Common myeloid progenitor, CD34-positive (primary cell): Measurements from ENCODE around the gene CGN.

Source experiments
- CTCF ChIA-PET: fragments of 350-600 bp; sonication (Branson Sonifier 250); formaldehyde crosslinking; loops from one replicate; lab custom pipeline; 2021; ENCODE audit warnings: antibody characterized with exemption; lab: Charles Lee
- POLR2A ChIA-PET: fragments of 350-600 bp; sonication (Branson Sonifier 250); formaldehyde crosslinking; loops from one replicate; lab custom pipeline; 2021; ENCODE audit warnings: antibody characterized with exemption; lab: Charles Lee
- DNase-seq, 3 donors: peaks; one replicate each; pipeline versions ENCODE4 v3.0.0 to v3.0.0-alpha.2; 2013
- H3K27ac ChIP-seq, 2 experiments: 1 replicate in 1 of 2; 2 replicates in 1 of 2; pipeline ENCODE4 v1.7.0; 2013; ENCODE audit warnings: inconsistent platforms in 2 of 2, low read length in 2 of 2, mild to moderate bottlenecking in 2 of 2, low read depth in 1 of 2, moderate library complexity in 1 of 2; ENCODE audit not compliant: severe bottlenecking in 2 of 2, insufficient read depth in 1 of 2, poor library complexity in 1 of 2
- H3K27me3 ChIP-seq, 5 experiments: replicated peaks in 2 of 5; 1 replicate in 3 of 5; 2 replicates in 2 of 5; pipeline versions ENCODE4 v1.6.1 to v1.7.0; 2013; ENCODE audit warnings: low read length in 4 of 5, mild to moderate bottlenecking in 2 of 5, moderate library complexity in 2 of 5, inconsistent platforms in 1 of 5; ENCODE audit not compliant: insufficient read depth in 5 of 5, control insufficient read depth in 4 of 5
- H3K36me3 ChIP-seq, 4 experiments: 1 replicate in 2 of 4; 2 replicates in 2 of 4; pipeline versions ENCODE4 v1.6.1 to v1.7.0; 2013; ENCODE audit warnings: low read length in 3 of 4, control low read depth in 1 of 4, mild to moderate bottlenecking in 1 of 4; ENCODE audit not compliant: control insufficient read depth in 4 of 4, insufficient read depth in 4 of 4
- H3K4me1 ChIP-seq, 4 experiments: 1 replicate in 3 of 4; 2 replicates in 1 of 4; pipeline versions ENCODE4 v1.6.1 to v1.7.1; 2013; ENCODE audit warnings: low read length in 3 of 4, mild to moderate bottlenecking in 3 of 4, control low read depth in 1 of 4, inconsistent platforms in 1 of 4, moderate library complexity in 1 of 4; ENCODE audit not compliant: control insufficient read depth in 4 of 4, insufficient read depth in 4 of 4; ENCODE audit errors: control extremely low read depth in 1 of 4
- H3K4me3 ChIP-seq, 7 experiments: 1 replicate in 4 of 7; 2 replicates in 3 of 7; pipeline versions ENCODE4 v1.5.1 to v1.7.0; 2013; ENCODE audit warnings: mild to moderate bottlenecking in 7 of 7, low read length in 6 of 7, moderate library complexity in 6 of 7, inconsistent platforms in 2 of 7, low read depth in 2 of 7, control low read depth in 1 of 7; ENCODE audit not compliant: insufficient read depth in 4 of 7, control insufficient read depth in 1 of 7; ENCODE audit errors: extremely low read depth in 1 of 7
- H3K9me3 ChIP-seq, 5 experiments: 1 replicate in 4 of 5; 2 replicates in 1 of 5; pipeline versions ENCODE4 v1.6.1 to v1.7.1; 2013; ENCODE audit warnings: low read length in 4 of 5, mild to moderate bottlenecking in 2 of 5, inconsistent platforms in 1 of 5, low read depth in 1 of 5, moderate library complexity in 1 of 5; ENCODE audit not compliant: control insufficient read depth in 4 of 5, insufficient read depth in 2 of 5; ENCODE audit errors: control extremely low read depth in 1 of 5
- WGBS: methylation state at CpG from one replicate; pipeline ENCODE4 v1.1.5; 2013; ENCODE audit not compliant: insufficient coverage; 5-methylcytosine and 5-hydroxymethylcytosine counted together

Gene CGN

GRCh38 chr1:151570819-151571218 lies 59.6 kb downstream of the CGN start:
- CTCF ChIA-PET: interaction anchor here (0.9 kb wide), 1 partner anchor 47 kb away, joined by 3 read pairs; no protein-coding TSS in a partner anchor
- POLR2A ChIA-PET: no interaction called here
- Histone ChIP-seq H3K27me3 (no peaks in the 10 kb centered on the region), H3K27ac (no peak overlapping the region), H3K4me3 (no peak overlapping the region), H3K4me1 (no peaks in the 10 kb centered on the region), H3K36me3 (peaks cover 0 to 1% (median 0%) of the 10 kb centered on the region in 4 experiments), H3K9me3 (no peaks in the 10 kb centered on the region)
- no peak for DNase-seq
- 100% methylated on average over 1 of the region's 1 CpG for WGBS

- Histone ChIP-seq H3K27ac (no peak overlapping the region), H3K36me3 (no peaks in the 10 kb centered on the region), H3K9me3 (no peaks in the 10 kb centered on the region), H3K4me3 (no peak overlapping the region), H3K4me1 (no peaks in the 10 kb centered on the region), H3K27me3 (no peaks in the 10 kb centered on the region)
- ChIA-PET CTCF (interaction anchor here (0.8 to 1.2 kb wide), 2 partner anchors 15 to 18 kb away, joined by 3 read pairs; no protein-coding TSS in a partner anchor), POLR2A (no interaction called here)
- 97% methylated on average over 12 of the region's 12 CpGs for WGBS
- DNase-seq: peak in 1 of 3 donors; percentile 8
These were observed 63.7 kb downstream of the CGN start for GRCh38 chr1:151574575-151575529.

GRCh38 chr1:151577173-151577572 lies 66.0 kb downstream of the CGN start:
- no peak overlapping the region for H3K4me3 ChIP-seq
- H3K4me1 ChIP-seq: no peaks in the 10 kb centered on the region
- H3K27me3 ChIP-seq: no peaks in the 10 kb centered on the region
- no peak for DNase-seq
- no peaks in the 10 kb centered on the region for H3K9me3 ChIP-seq
- CTCF ChIA-PET: interaction anchor here (1.3 kb wide), 1 partner anchor 17 kb away, joined by 5 read pairs; no protein-coding TSS in a partner anchor
- no peak overlapping the region for H3K27ac ChIP-seq
- POLR2A ChIA-PET: no interaction called here
- WGBS: no CpG with 5 or more reads among the region's 2 CpGs
- no peaks in the 10 kb centered on the region for H3K36me3 ChIP-seq

GRCh38 chr1:151578941-151579340 lies 67.8 kb downstream of the CGN start:
- Histone ChIP-seq H3K9me3 (no peaks in the 10 kb centered on the region), H3K36me3 (no peaks in the 10 kb centered on the region), H3K4me3 (no peak overlapping the region), H3K27ac (no peak overlapping the region), H3K27me3 (no peaks in the 10 kb centered on the region), H3K4me1 (no peaks in the 10 kb centered on the region)
- ChIA-PET CTCF (interaction anchor here (1.1 to 1.4 kb wide), 3 partner anchors 9 to 15 kb away, joined by 3 to 5 read pairs (median 4); no protein-coding TSS in a partner anchor), POLR2A (no interaction called here)
- WGBS: no CpG with 5 or more reads among the region's 1 CpG
- DNase-seq: no peak

DNA sequence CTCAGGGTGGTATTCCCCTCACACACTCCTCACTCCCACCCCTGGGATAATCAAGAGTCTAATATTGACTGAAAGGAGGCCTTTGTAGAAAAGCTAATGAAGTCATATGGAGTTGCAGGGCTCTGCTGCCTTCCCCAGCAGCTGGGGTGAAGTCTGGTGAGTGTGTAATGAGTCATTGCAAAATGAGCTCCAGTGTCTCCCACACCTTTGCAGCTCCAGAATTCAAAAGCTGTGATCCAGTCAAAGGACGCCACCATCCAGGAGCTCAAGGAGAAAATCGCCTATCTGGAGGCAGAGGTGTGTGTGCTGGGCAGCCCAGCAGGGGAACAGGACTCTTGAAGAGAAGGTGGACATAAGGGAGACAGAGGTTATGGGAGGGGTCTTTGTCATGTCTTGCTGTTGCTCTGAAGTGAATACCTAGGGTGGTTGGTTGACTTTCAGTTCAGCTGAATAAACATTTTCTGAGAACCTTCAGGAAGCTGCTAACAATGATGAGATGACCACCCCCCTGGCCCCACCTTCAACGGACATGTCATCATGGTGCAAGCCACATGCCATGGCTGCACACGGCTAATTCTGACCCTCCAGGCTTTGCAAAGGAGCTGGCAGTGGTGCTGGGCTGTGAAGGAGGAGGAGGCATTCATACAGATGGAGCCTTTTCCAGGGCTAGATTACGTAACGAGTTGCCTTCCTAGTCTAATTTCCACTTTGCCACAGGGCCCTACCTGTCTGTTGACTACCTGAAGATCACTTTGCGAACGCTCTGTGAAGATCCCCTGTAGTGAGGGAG lies 68.4 kb downstream of the CGN start:
- H3K36me3 ChIP-seq: no peaks in the 10 kb centered on the region
- H3K27ac ChIP-seq: no peak overlapping the region
- no peaks in the 10 kb centered on the region for H3K4me1 ChIP-seq
- DNase-seq: no peak
- no peak overlapping the region for H3K4me3 ChIP-seq
- no peaks in the 10 kb centered on the region for H3K9me3 ChIP-seq
- WGBS: 92% methylated on average over 6 of the region's 8 CpGs
- ChIA-PET POLR2A (no interaction called here), CTCF (interaction anchor here (1.1 to 1.4 kb wide), 2 partner anchors 8 to 10 kb away, joined by 3 to 4 read pairs; no protein-coding TSS in a partner anchor)
- H3K27me3 ChIP-seq: no peaks in the 10 kb centered on the region

- WGBS: 100% methylated on average over 5 of the region's 5 CpGs
- CTCF ChIA-PET: no interaction called here
These were observed 70.3 kb downstream of the CGN start for GRCh38 chr1:151581451-151581850.

More at GRCh38 chr1:151581451-151581850, 70.3 kb downstream of the CGN start:
- no peak for DNase-seq
- Histone ChIP-seq H3K4me1 (peaks cover 0 to 11% (median 6%) of the 10 kb centered on the region in 4 experiments), H3K27me3 (no peaks in the 10 kb centered on the region), H3K4me3 (no peak overlapping the region), H3K9me3 (no peaks in the 10 kb centered on the region), H3K27ac (no peak overlapping the region), H3K36me3 (no peaks in the 10 kb centered on the region)
- POLR2A ChIA-PET: no interaction called here
